Kidney epithelial cell (primary cell): ENCODE measurements around the gene PIK3IP1. TPM values are rescaled to one million over a fixed set of nuclear protein-coding genes. Genes with fewer than 3 reads are reported as not detected.

ENCODE experiments used
- DNase-seq: peaks from one replicate; pipeline ENCODE4 v3.0.0-alpha.2; 2010; ENCODE audit warnings: low read depth
- H3K27me3 ChIP-seq: 2 replicates; pipeline ENCODE4 v1.6.0; 2011; ENCODE audit warnings: low read length; ENCODE audit not compliant: control insufficient read depth, insufficient read depth
- H3K36me3 ChIP-seq: 2 replicates; pipeline ENCODE4 v1.5.1; 2011; ENCODE audit warnings: low read length; ENCODE audit not compliant: control insufficient read depth, insufficient read depth
- H3K4me3 ChIP-seq: 2 replicates; pipeline ENCODE4 v1.5.1; 2011; ENCODE audit warnings: low read depth, mild to moderate bottlenecking, control low read depth, low read length
- CTCF ChIP-seq: IDR thresholded peaks from 2 replicates; pipeline ENCODE4 v1.5.1; 2011; ENCODE audit warnings: mild to moderate bottlenecking, moderate library complexity, low read length, control low read depth, inconsistent platforms; ENCODE audit not compliant: insufficient read depth, poor library complexity, severe bottlenecking
- total RNA-seq: library from RNA; depleted of rRNA; stranded (reverse); fragments of >200 nt; gene quantifications from 2 replicates; pipeline ENCODE4 v1.2.3, GENCODE V29; 2015

PIK3IP1 gene
- total RNA-seq, 1 donor from 2014 or later, result 14.0 TPM

- Histone ChIP-seq H3K4me3 (no peak overlapping the region), H3K36me3 (no peaks in the 10 kb centered on the region), H3K27me3 (no peaks in the 10 kb centered on the region)
- DNase-seq, result no peak
- no peak for TF ChIP-seq CTCF
Measured at GRCh38 chr22:31329029-31329428, 36.7 kb upstream of the PIK3IP1 start.

GRCh38 chr22:31328544-31328960, 36.3 kb upstream of the PIK3IP1 start:
- no peak for TF ChIP-seq CTCF
- no peaks in the 10 kb centered on the region for H3K36me3 ChIP-seq
- DNase-seq, result no peak

GRCh38 chr22:31327806-31328543, 35.7 kb upstream of the PIK3IP1 start:
- Histone ChIP-seq H3K27me3 (no peaks in the 10 kb centered on the region), H3K36me3 (no peaks in the 10 kb centered on the region), H3K4me3 (no peak overlapping the region)
- TF ChIP-seq CTCF, result no peak
- DNase-seq, result no peak

More at GRCh38 chr22:31328544-31328960, 36.3 kb upstream of the PIK3IP1 start:
- H3K27me3 ChIP-seq, result no peaks in the 10 kb centered on the region
- H3K4me3 ChIP-seq, result no peak overlapping the region

GRCh38 chr22:31326877-31327276, 34.6 kb upstream of the PIK3IP1 start:
- Histone ChIP-seq H3K27me3 (no peaks in the 10 kb centered on the region), H3K36me3 (no peaks in the 10 kb centered on the region), H3K4me3 (no peak overlapping the region)
- TF ChIP-seq CTCF, result no peak
- no peak for DNase-seq

- H3K36me3 ChIP-seq, result no peaks in the 10 kb centered on the region
- H3K4me3 ChIP-seq, result no peak overlapping the region
- no peak for DNase-seq
- no peak for TF ChIP-seq CTCF
- H3K27me3 ChIP-seq, result no peaks in the 10 kb centered on the region
Measured at GRCh38 chr22:31323578-31324550, 31.6 kb upstream of the PIK3IP1 start.
